BLaER1 treated with 17β-estradiol and CSF1 and Interleukin-3, amounts not matched to agents 10 nM and 100 nM (cell line): Measurements from ENCODE around the gene KIRREL3.

Experiments used
- H3K27ac ChIP-seq, 11 experiments: shearing (Covaris generic); formaldehyde crosslinking; 2 replicates each; pipeline ENCODE4 v1.8.1; 2022
- H3K27me3 ChIP-seq, 11 experiments: shearing (Covaris generic); formaldehyde crosslinking; 2 replicates each; pipeline ENCODE4 v1.8.1; 2022
- H3K36me3 ChIP-seq, 11 experiments: shearing (Covaris generic); formaldehyde crosslinking; 2 replicates each; pipeline ENCODE4 v1.8.1; 2022
- H3K4me1 ChIP-seq, 10 experiments: shearing (Covaris generic); formaldehyde crosslinking; 2 replicates each; pipeline ENCODE4 v1.8.1; 2022
- H3K4me2 ChIP-seq, 11 experiments: shearing (Covaris generic); formaldehyde crosslinking; 2 replicates each; pipeline ENCODE4 v1.8.1; 2022
- H3K4me3 ChIP-seq, 10 experiments: shearing (Covaris generic); formaldehyde crosslinking; 2 replicates each; pipeline ENCODE4 v1.8.1; 2022
- H3K9ac ChIP-seq, 11 experiments: shearing (Covaris generic); formaldehyde crosslinking; 2 replicates each; pipeline ENCODE4 v1.8.1; 2022
- H3K9me3 ChIP-seq, 11 experiments: shearing (Covaris generic); formaldehyde crosslinking; replicated peaks in 1 of 11; 2 replicates each; pipeline ENCODE4 v1.8.1; 2022
- H4K20me1 ChIP-seq, 11 experiments: shearing (Covaris generic); formaldehyde crosslinking; 2 replicates each; pipeline ENCODE4 v1.8.1; 2022
- Cebpa-rat ChIP-seq, 11 experiments: shearing (Covaris generic); IDR thresholded peaks; 2 replicates each; pipeline ENCODE4 v1.8.1; 2022

The KIRREL3 gene

GRCh38 chr11:126768702-126769101 is 231.9 kb downstream of the KIRREL3 start:
- H3K4me1 ChIP-seq: peaks cover 0 to 3% (median 0%) of the 10 kb centered on the region in 10 experiments; a peak in 1 of 20 replicates
- no peak overlapping the region for H3K4me2 ChIP-seq
- no peaks in the 10 kb centered on the region for H3K9me3 ChIP-seq
- H3K4me3 ChIP-seq: no peak overlapping the region
- no peaks in the 10 kb centered on the region for H4K20me1 ChIP-seq
- no peaks in the 10 kb centered on the region for H3K27me3 ChIP-seq
- H3K9ac ChIP-seq: no peak overlapping the region
- TF ChIP-seq Cebpa-rat (IDR thresholded peaks at IDR 0.05): no peak
- H3K27ac ChIP-seq: no peak overlapping the region
- H3K36me3 ChIP-seq: no peaks in the 10 kb centered on the region

GRCh38 chr11:126766440-126766839 is 234.1 kb downstream of the KIRREL3 start:
- H3K36me3 ChIP-seq: no peaks in the 10 kb centered on the region
- no peaks in the 10 kb centered on the region for H4K20me1 ChIP-seq
- H3K9ac ChIP-seq: no peak overlapping the region
- no peak overlapping the region for H3K4me3 ChIP-seq
- H3K4me1 ChIP-seq: peaks cover 0 to 3% (median 0%) of the 10 kb centered on the region in 10 experiments; a peak in 1 of 20 replicates
- H3K27ac ChIP-seq: no peak overlapping the region
- no peaks in the 10 kb centered on the region for H3K9me3 ChIP-seq
- H3K27me3 ChIP-seq: no peaks in the 10 kb centered on the region
- no peak for TF ChIP-seq Cebpa-rat (IDR thresholded peaks at IDR 0.05)
- H3K4me2 ChIP-seq: no peak overlapping the region

- no peaks in the 10 kb centered on the region for H3K27me3 ChIP-seq
- H3K4me3 ChIP-seq: no peak overlapping the region
- no peaks in the 10 kb centered on the region for H3K36me3 ChIP-seq
- no peaks in the 10 kb centered on the region for H4K20me1 ChIP-seq
- no peak overlapping the region for H3K4me2 ChIP-seq
- no peak for TF ChIP-seq Cebpa-rat (IDR thresholded peaks at IDR 0.05)
- no peak overlapping the region for H3K27ac ChIP-seq
- H3K4me1 ChIP-seq: no peaks in the 10 kb centered on the region
- H3K9ac ChIP-seq: no peak overlapping the region
- no peaks in the 10 kb centered on the region; a peak in 1 of 22 replicates for H3K9me3 ChIP-seq
Observed at GRCh38 chr11:126765196-126765595, 235.4 kb downstream of the KIRREL3 start.

- Histone ChIP-seq H3K9ac (no peak overlapping the region), H3K27me3 (no peaks in the 10 kb centered on the region), H3K9me3 (no peaks in the 10 kb centered on the region; a peak in 1 of 22 replicates), H3K4me1 (no peaks in the 10 kb centered on the region), H4K20me1 (no peaks in the 10 kb centered on the region), H3K36me3 (no peaks in the 10 kb centered on the region), H3K4me3 (no peak overlapping the region), H3K27ac (no peak overlapping the region), H3K4me2 (no peak overlapping the region)
- no peak for TF ChIP-seq Cebpa-rat (IDR thresholded peaks at IDR 0.05)
Observed at GRCh38 chr11:126764231-126764630, 236.3 kb downstream of the KIRREL3 start.

GRCh38 chr11:126756855-126757254 is 243.7 kb downstream of the KIRREL3 start:
- TF ChIP-seq Cebpa-rat (IDR thresholded peaks at IDR 0.05): no peak
- peaks cover 0 to 6% (median 3%) of the 10 kb centered on the region in 11 experiments; a peak in 14 of 22 replicates for H3K9me3 ChIP-seq
- H4K20me1 ChIP-seq: no peaks in the 10 kb centered on the region
- no peaks in the 10 kb centered on the region for H3K4me1 ChIP-seq
- no peak overlapping the region for H3K4me2 ChIP-seq
- H3K36me3 ChIP-seq: no peaks in the 10 kb centered on the region
- no peak overlapping the region for H3K4me3 ChIP-seq
- H3K27ac ChIP-seq: no peak overlapping the region
- no peaks in the 10 kb centered on the region for H3K27me3 ChIP-seq
- H3K9ac ChIP-seq: no peak overlapping the region

GRCh38 chr11:126756421-126756820 is 244.1 kb downstream of the KIRREL3 start:
- Histone ChIP-seq H3K27me3 (no peaks in the 10 kb centered on the region), H3K36me3 (no peaks in the 10 kb centered on the region), H3K4me2 (no peak overlapping the region), H3K9ac (no peak overlapping the region), H4K20me1 (no peaks in the 10 kb centered on the region), H3K9me3 (peaks cover 0 to 10% (median 7%) of the 10 kb centered on the region in 11 experiments; a peak in 14 of 22 replicates), H3K4me1 (no peaks in the 10 kb centered on the region), H3K27ac (no peak overlapping the region), H3K4me3 (no peak overlapping the region)
- TF ChIP-seq Cebpa-rat (IDR thresholded peaks at IDR 0.05): no peak

- no peaks in the 10 kb centered on the region for H3K4me1 ChIP-seq
- H3K4me3 ChIP-seq: no peak overlapping the region
- TF ChIP-seq Cebpa-rat (IDR thresholded peaks at IDR 0.05): no peak
- H3K36me3 ChIP-seq: no peaks in the 10 kb centered on the region
- no peaks in the 10 kb centered on the region for H3K27me3 ChIP-seq
- H3K27ac ChIP-seq: no peak overlapping the region
- no peaks in the 10 kb centered on the region for H4K20me1 ChIP-seq
- H3K9ac ChIP-seq: no peak overlapping the region
- H3K4me2 ChIP-seq: no peak overlapping the region
- H3K9me3 ChIP-seq: peaks cover 0 to 13% (median 7%) of the 10 kb centered on the region in 11 experiments; a peak in 14 of 22 replicates
Observed at GRCh38 chr11:126755526-126755925, 245.0 kb downstream of the KIRREL3 start.

GRCh38 chr11:126754591-126755426 is 245.8 kb downstream of the KIRREL3 start:
- H3K4me3 ChIP-seq: no peak overlapping the region
- H3K36me3 ChIP-seq: no peaks in the 10 kb centered on the region
- H3K27me3 ChIP-seq: no peaks in the 10 kb centered on the region
- peaks cover 0 to 13% (median 7%) of the 10 kb centered on the region in 11 experiments; a peak in 15 of 22 replicates for H3K9me3 ChIP-seq
- H4K20me1 ChIP-seq: no peaks in the 10 kb centered on the region
- H3K9ac ChIP-seq: no peak overlapping the region
- no peaks in the 10 kb centered on the region for H3K4me1 ChIP-seq
- no peak overlapping the region for H3K27ac ChIP-seq
- TF ChIP-seq Cebpa-rat (IDR thresholded peaks at IDR 0.05): no peak
- H3K4me2 ChIP-seq: no peak overlapping the region

- no peak for TF ChIP-seq Cebpa-rat (IDR thresholded peaks at IDR 0.05)
- no peak overlapping the region for H3K27ac ChIP-seq
- no peaks in the 10 kb centered on the region for H3K36me3 ChIP-seq
- H3K9ac ChIP-seq: no peak overlapping the region
- no peak overlapping the region for H3K4me3 ChIP-seq
- no peaks in the 10 kb centered on the region for H3K27me3 ChIP-seq
- H3K9me3 ChIP-seq: peaks cover 0 to 13% (median 9%) of the 10 kb centered on the region in 11 experiments; a peak in 15 of 22 replicates
- no peak overlapping the region for H3K4me2 ChIP-seq
- H4K20me1 ChIP-seq: no peaks in the 10 kb centered on the region
- H3K4me1 ChIP-seq: peaks cover under 1 to 5% (median 2%) of the 10 kb centered on the region in 10 experiments; a peak in 16 of 20 replicates
Observed at GRCh38 chr11:126753990-126754389, 246.6 kb downstream of the KIRREL3 start.

- H3K4me2 ChIP-seq: no peak overlapping the region
- H3K4me3 ChIP-seq: no peak overlapping the region
- H3K27ac ChIP-seq: no peak overlapping the region
- no peak overlapping the region for H3K9ac ChIP-seq
- no peak for TF ChIP-seq Cebpa-rat (IDR thresholded peaks at IDR 0.05)
- no peaks in the 10 kb centered on the region for H4K20me1 ChIP-seq
- peaks cover 18 to 27% (median 23%) of the 10 kb centered on the region in 10 experiments for H3K4me1 ChIP-seq
- H3K27me3 ChIP-seq: no peaks in the 10 kb centered on the region
- H3K36me3 ChIP-seq: no peaks in the 10 kb centered on the region
- peaks cover 0 to 13% (median 9%) of the 10 kb centered on the region in 11 experiments; a peak in 15 of 22 replicates for H3K9me3 ChIP-seq
Observed at GRCh38 chr11:126751242-126751641, 249.3 kb downstream of the KIRREL3 start.
